PC-3 (cell line): Measurements from ENCODE around the gene EIF4E1B. TPM values are rescaled to one million over a fixed set of nuclear protein-coding genes. Genes with fewer than 3 reads are reported as not detected.
A peak's percentile ranks its signal among the peaks of the same experiment; 100 is the strongest.

Source experiments
- ATAC-seq: fragments of 200-7000 bp; cut with Tn5 transposase; 2 replicates; pipeline ENCODE4 v1.9.1; 2020; ENCODE audit warnings: mild to moderate bottlenecking, moderate library complexity
- BruUV-seq: library from RNA; stranded (reverse); fragments of 400-500 nt; replicated peaks from 2 replicates; lab custom pipeline; 2021; lab: Mats Ljungman, UMichigan
- CTCF ChIA-PET: fragments of 300-600 bp; sonication (Branson Sonifier 250); formaldehyde crosslinking; loops from one replicate; lab custom pipeline; 2022; ENCODE audit warnings: antibody characterized with exemption; lab: Charles Lee
- POLR2A ChIA-PET: fragments of 300-600 bp; sonication (Branson Sonifier 250); formaldehyde crosslinking; loops from one replicate; lab custom pipeline; 2022; ENCODE audit warnings: antibody characterized with exemption; ENCODE audit not compliant: unreplicated experiment; lab: Charles Lee
- DNase-seq: peaks from one replicate; pipeline ENCODE4 v3.0.0-alpha.2; 2015
- H2AFZ ChIP-seq: fragments of 300-600 bp; sonication (generic); 2 replicates; pipeline ENCODE4 v1.6.0; 2016; ENCODE audit warnings: antibody characterized with exemption, low read length
- H3F3A ChIP-seq: fragments of 300-600 bp; sonication (generic); one replicate; pipeline ENCODE4 v1.6.0; 2017; ENCODE audit warnings: antibody characterized with exemption, low read length, control low read depth, mild to moderate bottlenecking; ENCODE audit not compliant: unreplicated experiment
- H3K27ac ChIP-seq: fragments of 300-600 bp; sonication (generic); 2 replicates; pipeline ENCODE4 v1.5.1; 2016; ENCODE audit warnings: mild to moderate bottlenecking, low read length
- H3K27me3 ChIP-seq: fragments of 300-600 bp; sonication (generic); 2 replicates; pipeline ENCODE4 v1.6.1; 2016; ENCODE audit warnings: low read length, mixed read lengths
- H3K36me3 ChIP-seq: fragments of 300-600 bp; sonication (generic); 2 replicates; pipeline ENCODE4 v1.6.1; 2016; ENCODE audit warnings: low read depth, mixed run types, low read length, mixed read lengths
- H3K4me1 ChIP-seq: fragments of 300-600 bp; sonication (generic); 2 replicates; pipeline ENCODE4 v1.5.1; 2016; ENCODE audit warnings: low read length; ENCODE audit not compliant: insufficient read depth
- H3K4me2 ChIP-seq: fragments of 300-600 bp; sonication (generic); 2 replicates; pipeline ENCODE4 v1.6.0; 2016; ENCODE audit warnings: low read length
- H3K4me3 ChIP-seq: fragments of 300-600 bp; sonication (generic); 2 replicates; pipeline ENCODE4 v1.5.1; 2016; ENCODE audit warnings: mild to moderate bottlenecking, low read length, mixed read lengths
- H3K79me2 ChIP-seq: fragments of 300-600 bp; sonication (generic); 2 replicates; pipeline ENCODE4 v1.6.1; 2017; ENCODE audit warnings: low read length, mixed read lengths
- H3K9ac ChIP-seq: fragments of 300-600 bp; sonication (generic); 2 replicates; pipeline ENCODE4 v1.6.0; 2016; ENCODE audit warnings: mild to moderate bottlenecking, low read length
- H3K9me2 ChIP-seq: fragments of 300-600 bp; sonication (generic); replicated peaks from 2 replicates; pipeline ENCODE4 v1.6.1; 2016; ENCODE audit warnings: mixed run types, low read length, mixed read lengths
- H3K9me3 ChIP-seq: fragments of 300-600 bp; sonication (generic); 2 replicates; pipeline ENCODE4 v1.6.1; 2016; ENCODE audit warnings: low read length, mixed read lengths
- H4K20me1 ChIP-seq: fragments of 300-600 bp; sonication (generic); 2 replicates; pipeline ENCODE4 v1.6.1; 2016; ENCODE audit warnings: low read length, mixed read lengths
- EZH2 ChIP-seq: fragments of 300-600 bp; sonication (generic); IDR thresholded peaks from one replicate; pipeline ENCODE4 v1.6.1; 2017; ENCODE audit warnings: antibody characterized with exemption, mild to moderate bottlenecking, low read length; ENCODE audit not compliant: unreplicated experiment
- EZH2phosphoT487 ChIP-seq: fragments of 300-600 bp; sonication (generic); IDR thresholded peaks from 2 replicates; pipeline ENCODE4 v1.6.1; 2018; ENCODE audit warnings: mild to moderate bottlenecking, antibody characterized with exemption, low read length, borderline replicate concordance
- intact Hi-C: fragments of 100-400 bp; cut with micrococcal nuclease; formaldehyde crosslinking; loops from 2 replicates; pipeline ENCODE4 v1.9.0; 2023
- total RNA-seq: library from RNA; depleted of rRNA; stranded (reverse); fragments of >200 nt; gene quantifications from 2 replicates; pipeline ENCODE4 v1.2.3, GENCODE V29; 2014
- TF ChIP-seq, protein P1 (sequence below): fragments of 300-600 bp; sonication (generic); conservative IDR thresholded peaks from 2 replicates; pipeline ENCODE4 v1.5.1; 2017; ENCODE audit warnings: antibody characterized with exemption, low read depth, mild to moderate bottlenecking, low read length

The EIF4E1B gene
- total RNA-seq, 1 experiment from 2014 or later = not detected

DNA sequence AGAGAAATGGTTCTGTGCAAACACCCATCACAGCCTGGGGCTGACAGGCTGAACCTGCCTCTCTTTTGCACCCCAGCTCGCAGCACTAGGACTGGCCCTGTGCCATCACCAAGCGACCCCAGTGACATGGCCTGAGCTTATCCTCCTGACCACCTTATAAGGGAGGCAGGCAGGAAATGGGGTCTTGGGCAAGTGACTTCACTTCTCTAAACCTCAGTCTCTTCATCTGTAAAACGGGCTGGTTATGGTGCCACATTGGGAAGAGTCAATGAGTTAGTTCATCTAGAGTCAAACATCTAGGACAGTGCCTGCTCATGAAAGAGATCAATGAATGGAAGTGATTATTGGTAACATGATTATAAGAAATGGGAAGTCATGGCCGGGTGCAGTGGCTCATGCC is 6.3 kb upstream of the EIF4E1B start:
- Histone ChIP-seq H3F3A (no peaks in the 10 kb centered on the region), H3K9me2 (no peaks in the 10 kb centered on the region), H3K27me3 (peaks cover 18% of the 10 kb centered on the region), H3K9ac (no peak overlapping the region), H3K4me2 (no peak overlapping the region), H3K4me3 (no peak overlapping the region), H3K36me3 (no peaks in the 10 kb centered on the region), H3K9me3 (no peaks in the 10 kb centered on the region), H3K27ac (no peak overlapping the region), H2AFZ (no peak overlapping the region), H4K20me1 (no peaks in the 10 kb centered on the region), H3K79me2 (no peaks in the 10 kb centered on the region), H3K4me1 (peaks cover 35% of the 10 kb centered on the region)
- TF ChIP-seq EZH2 (no peak), EZH2phosphoT487 (no peak)
- TF ChIP-seq, protein P1, sequence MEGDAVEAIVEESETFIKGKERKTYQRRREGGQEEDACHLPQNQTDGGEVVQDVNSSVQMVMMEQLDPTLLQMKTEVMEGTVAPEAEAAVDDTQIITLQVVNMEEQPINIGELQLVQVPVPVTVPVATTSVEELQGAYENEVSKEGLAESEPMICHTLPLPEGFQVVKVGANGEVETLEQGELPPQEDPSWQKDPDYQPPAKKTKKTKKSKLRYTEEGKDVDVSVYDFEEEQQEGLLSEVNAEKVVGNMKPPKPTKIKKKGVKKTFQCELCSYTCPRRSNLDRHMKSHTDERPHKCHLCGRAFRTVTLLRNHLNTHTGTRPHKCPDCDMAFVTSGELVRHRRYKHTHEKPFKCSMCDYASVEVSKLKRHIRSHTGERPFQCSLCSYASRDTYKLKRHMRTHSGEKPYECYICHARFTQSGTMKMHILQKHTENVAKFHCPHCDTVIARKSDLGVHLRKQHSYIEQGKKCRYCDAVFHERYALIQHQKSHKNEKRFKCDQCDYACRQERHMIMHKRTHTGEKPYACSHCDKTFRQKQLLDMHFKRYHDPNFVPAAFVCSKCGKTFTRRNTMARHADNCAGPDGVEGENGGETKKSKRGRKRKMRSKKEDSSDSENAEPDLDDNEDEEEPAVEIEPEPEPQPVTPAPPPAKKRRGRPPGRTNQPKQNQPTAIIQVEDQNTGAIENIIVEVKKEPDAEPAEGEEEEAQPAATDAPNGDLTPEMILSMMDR = no peak
- no peak for DNase-seq
- no peak for ATAC-seq
- CTCF ChIA-PET = no interaction called here
- no TSS peak for BruUV-seq
- intact Hi-C loops = no loop called here
- POLR2A ChIA-PET = no interaction called here

DNA sequence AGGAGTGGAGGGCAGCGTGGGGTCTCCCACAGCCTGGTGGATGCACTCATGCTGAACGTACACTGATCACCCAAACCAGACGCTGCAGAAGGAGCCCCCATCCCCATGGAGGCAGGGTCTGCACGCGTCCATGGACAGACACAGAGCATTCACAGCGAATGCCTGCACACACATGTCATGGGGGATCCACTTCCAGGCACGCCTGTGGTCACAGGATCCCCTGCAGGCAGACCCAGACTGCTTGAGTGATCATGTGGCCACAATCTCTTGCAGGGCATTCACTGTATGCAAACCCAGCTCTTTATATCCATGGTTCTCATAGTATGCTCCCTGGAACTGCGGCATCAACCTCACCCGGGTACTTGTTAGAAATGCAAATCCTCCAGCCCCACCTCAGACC is 5.5 kb upstream of the EIF4E1B start:
- BruUV-seq = no TSS peak
- Histone ChIP-seq H3K9me3 (no peaks in the 10 kb centered on the region), H3K27me3 (peaks cover 17% of the 10 kb centered on the region), H3K36me3 (no peaks in the 10 kb centered on the region), H3K79me2 (no peaks in the 10 kb centered on the region), H3K9me2 (no peaks in the 10 kb centered on the region), H3K9ac (no peak overlapping the region), H4K20me1 (no peaks in the 10 kb centered on the region), H3K4me2 (peak overlapping the region; percentile 68; the same call in 1 of the 2 replicates), H3K4me1 (peaks cover 39% of the 10 kb centered on the region), H2AFZ (no peak overlapping the region), H3K4me3 (no peak overlapping the region), H3K27ac (no peak overlapping the region), H3F3A (no peaks in the 10 kb centered on the region)
- ChIA-PET CTCF (no interaction called here), POLR2A (no interaction called here)
- ATAC-seq (no peak), DNase-seq (no peak)
- intact Hi-C loops = no loop called here
- TF ChIP-seq, protein P1 = no peak
- TF ChIP-seq EZH2phosphoT487 (no peak), EZH2 (no peak)

DNA sequence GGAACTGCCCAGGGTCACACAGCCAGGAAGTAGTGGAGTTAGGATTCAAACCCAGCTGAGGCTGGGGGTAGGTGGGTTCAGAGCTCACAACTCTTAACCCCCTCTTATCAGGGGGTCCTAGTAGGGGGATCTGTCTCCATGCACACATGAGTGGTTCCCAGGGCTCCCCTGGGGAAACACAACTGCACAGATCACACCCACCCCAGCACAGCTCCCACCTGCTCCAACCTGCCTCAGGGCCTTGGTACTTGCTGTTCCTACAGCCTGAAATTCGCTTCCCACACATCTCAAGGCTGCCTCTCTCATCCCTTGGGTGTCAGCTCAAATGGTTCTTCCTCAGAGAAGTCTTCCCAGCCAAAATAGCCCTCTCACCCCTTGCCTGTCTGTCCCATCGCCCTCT is 5.0 kb upstream of the EIF4E1B start:
- no peak for ATAC-seq
- H3K27ac ChIP-seq = peak overlapping the region; percentile 77
- no peaks in the 10 kb centered on the region for H4K20me1 ChIP-seq
- no peaks in the 10 kb centered on the region for H3K9me3 ChIP-seq
- no peaks in the 10 kb centered on the region for H3K9me2 ChIP-seq
- peaks cover 14% of the 10 kb centered on the region for H3K27me3 ChIP-seq
- CTCF ChIA-PET = no interaction called here
- no peak for DNase-seq
- no peaks in the 10 kb centered on the region for H3K36me3 ChIP-seq
- peak overlapping the region; percentile 68 for H3K4me2 ChIP-seq
- H3K4me1 ChIP-seq = peaks cover 39% of the 10 kb centered on the region
- H2AFZ ChIP-seq = no peak overlapping the region
- no peaks in the 10 kb centered on the region for H3F3A ChIP-seq
- intact Hi-C loops = no loop called here
- H3K79me2 ChIP-seq = no peaks in the 10 kb centered on the region
- POLR2A ChIA-PET = interaction anchor here (0.6 kb wide), 1 partner anchor 83 kb away, joined by 3 read pairs; no protein-coding TSS in a partner anchor
- H3K9ac ChIP-seq = no peak overlapping the region
- TF ChIP-seq EZH2 (no peak), EZH2phosphoT487 (no peak)
- TF ChIP-seq, protein P1 = no peak
- no TSS peak for BruUV-seq
- no peak overlapping the region; the same call in 1 of the 2 replicates for H3K4me3 ChIP-seq
